H1 (cell line): ENCODE results near the gene SCN3A. TPM values are rescaled to one million over a fixed set of nuclear protein-coding genes. Genes with fewer than 3 reads are reported as not detected.

Source experiments
- CTCF ChIA-PET: fragments of 300-600 bp; sonication (Branson Sonifier 250); formaldehyde crosslinking; loops from one replicate; lab custom pipeline; 2021; ENCODE audit not compliant: partially characterized antibody; lab: Charles Lee
- POLR2A ChIA-PET: fragments of 300-600 bp; sonication (Branson Sonifier 250); formaldehyde crosslinking; loops from one replicate; lab custom pipeline; 2021; ENCODE audit warnings: inconsistent platforms; ENCODE audit not compliant: partially characterized antibody; lab: Charles Lee
- DNase-seq, 2 experiments: peaks; one replicate each; pipeline versions ENCODE4 v3.0.0 to v3.0.0-alpha.2; 2010 to 2022; ENCODE audit warnings: low spot score in 2 of 2, low read depth in 1 of 2, mixed read lengths in 1 of 2
- FAIRE-seq: peaks from 2 replicates; lab custom pipeline; 2011; peaks lifted over from hg19 to GRCh38; lab: Jason Lieb, UNC
- H2AFZ ChIP-seq: 2 replicates; pipeline ENCODE4 v1.8.1; 2012; ENCODE audit warnings: low read length, inconsistent platforms
- H2AK5ac ChIP-seq: 2 replicates; pipeline ENCODE4 v1.6.1; 2013; ENCODE audit warnings: low read depth, low read length
- H2BK120ac ChIP-seq: replicated peaks from 2 replicates; pipeline ENCODE3; 2013; ENCODE audit warnings: low read depth, low read length, inconsistent platforms
- H2BK12ac ChIP-seq: 2 replicates; pipeline ENCODE4 v1.6.1; 2013; ENCODE audit warnings: low read depth, low read length
- H2BK15ac ChIP-seq: 2 replicates; pipeline ENCODE4 v1.6.1; 2013; ENCODE audit warnings: low read length
- H2BK20ac ChIP-seq: 2 replicates; pipeline ENCODE4 v1.6.1; 2013; ENCODE audit warnings: low read length
- H2BK5ac ChIP-seq: 2 replicates; pipeline ENCODE4 v1.6.1; 2013; ENCODE audit warnings: low read depth, low read length
- H3K14ac ChIP-seq: 2 replicates; pipeline ENCODE4 v1.6.1; 2013; ENCODE audit warnings: inconsistent platforms; ENCODE audit not compliant: insufficient read length
- H3K18ac ChIP-seq: 2 replicates; pipeline ENCODE4 v1.6.1; 2013; ENCODE audit warnings: low read length; ENCODE audit errors: extremely low read depth
- H3K23ac ChIP-seq: 2 replicates; pipeline ENCODE4 v1.6.1; 2013; ENCODE audit warnings: inconsistent platforms; ENCODE audit not compliant: insufficient read length
- H3K23me2 ChIP-seq: 2 replicates; pipeline ENCODE4 v1.6.1; 2013; ENCODE audit warnings: low read depth, low read length
- H3K27ac ChIP-seq: 2 replicates; pipeline ENCODE4 v1.6.1; 2011; ENCODE audit warnings: low read depth, low read length, inconsistent platforms
- H3K27me3 ChIP-seq, 4 experiments: replicated peaks in 1 of 4; 1 replicate in 1 of 4; 2 replicates in 3 of 4; pipeline versions ENCODE4 v1.6.1 to v1.8.1; 2011 to 2013; ENCODE audit warnings: low read length in 3 of 4, mild to moderate bottlenecking in 3 of 4, inconsistent platforms in 2 of 4, mixed read lengths in 2 of 4, moderate library complexity in 1 of 4; ENCODE audit not compliant: control insufficient read depth in 3 of 4, insufficient read depth in 3 of 4; ENCODE audit errors: extremely low read depth in 1 of 4
- H3K36me3 ChIP-seq, 4 experiments: 2 replicates each; pipeline versions ENCODE4 v1.6.1 to v1.8.1; 2011 to 2013; ENCODE audit warnings: mild to moderate bottlenecking in 4 of 4, low read length in 3 of 4, moderate library complexity in 2 of 4, control low read depth in 1 of 4, inconsistent platforms in 1 of 4; ENCODE audit not compliant: insufficient read depth in 4 of 4, control insufficient read depth in 2 of 4
- H3K4ac ChIP-seq: replicated peaks from 2 replicates; pipeline ENCODE3; 2013; ENCODE audit warnings: low read length, low read depth, mixed read lengths, inconsistent platforms; ENCODE audit not compliant: insufficient read length
- H3K4me1 ChIP-seq, 4 experiments: replicated peaks in 1 of 4; 1 replicate in 1 of 4; 2 replicates in 3 of 4; pipeline versions ENCODE4 v1.6.1 to v1.8.1; 2011 to 2013; ENCODE audit warnings: low read length in 3 of 4, inconsistent platforms in 2 of 4, mixed read lengths in 1 of 4; ENCODE audit not compliant: insufficient read depth in 4 of 4, control insufficient read depth in 3 of 4
- H3K4me2 ChIP-seq, 2 experiments: 2 replicates each; pipeline versions ENCODE4 v1.6.1 to v1.8.1; 2011 to 2013; ENCODE audit warnings: low read depth in 2 of 2, low read length in 2 of 2, control low read depth in 1 of 2, inconsistent platforms in 1 of 2, mild to moderate bottlenecking in 1 of 2; ENCODE audit not compliant: insufficient read depth in 1 of 2
- H3K4me3 ChIP-seq, 4 experiments: fragments of 200-600, 300-600 bp in 1 of 4; sonication (generic), shearing (Covaris generic), sonication (Bioruptor Twin) in 1 of 4; 2 replicates each; pipeline versions ENCODE4 v1.5.1 to v1.8.1; 2011 to 2016; ENCODE audit warnings: low read length in 4 of 4, low read depth in 3 of 4, control low read depth in 2 of 4, inconsistent platforms in 2 of 4, mild to moderate bottlenecking in 2 of 4, mixed read lengths in 1 of 4, moderate library complexity in 1 of 4; ENCODE audit not compliant: insufficient read depth in 2 of 4; ENCODE audit errors: extremely low read depth in 1 of 4
- H3K56ac ChIP-seq: replicated peaks from 2 replicates; pipeline ENCODE3; 2013; ENCODE audit warnings: low read depth, mild to moderate bottlenecking, mixed read lengths, low read length, inconsistent platforms; ENCODE audit not compliant: insufficient read length
- H3K79me1 ChIP-seq: 2 replicates; pipeline ENCODE4 v1.6.1; 2013; ENCODE audit warnings: low read depth, low read length, control low read depth
- H3K79me2 ChIP-seq, 2 experiments: 2 replicates each; pipeline versions ENCODE4 v1.6.1 to v1.8.1; 2012 to 2013; ENCODE audit warnings: low read length in 2 of 2, mild to moderate bottlenecking in 2 of 2, inconsistent platforms in 1 of 2; ENCODE audit not compliant: insufficient read depth in 2 of 2, control insufficient read depth in 1 of 2
- H3K9ac ChIP-seq, 4 experiments: replicated peaks in 1 of 4; 1 replicate in 1 of 4; 2 replicates in 3 of 4; pipeline versions ENCODE4 v1.6.1 to v1.8.1; 2011 to 2013; ENCODE audit warnings: low read depth in 3 of 4, low read length in 3 of 4, control low read depth in 2 of 4, mild to moderate bottlenecking in 2 of 4, moderate library complexity in 2 of 4, inconsistent platforms in 1 of 4; ENCODE audit errors: extremely low read depth in 1 of 4
- H3K9me3 ChIP-seq, 2 experiments: 2 replicates each; pipeline versions ENCODE4 v1.6.1 to v1.8.1; 2012 to 2013; ENCODE audit warnings: mild to moderate bottlenecking in 2 of 2, moderate library complexity in 2 of 2, control low read depth in 1 of 2, inconsistent platforms in 1 of 2, low read depth in 1 of 2, low read length in 1 of 2, mixed read lengths in 1 of 2; ENCODE audit not compliant: insufficient read depth in 2 of 2
- H4K20me1 ChIP-seq, 2 experiments: replicated peaks in 1 of 2; 2 replicates each; pipeline versions ENCODE3 to v1.8.1; 2011 to 2013; ENCODE audit warnings: inconsistent platforms in 2 of 2, low read length in 2 of 2, mild to moderate bottlenecking in 1 of 2; ENCODE audit not compliant: insufficient read depth in 2 of 2, control insufficient read depth in 1 of 2
- H4K5ac ChIP-seq: 2 replicates; pipeline ENCODE4 v1.6.1; 2013; ENCODE audit warnings: low read length, low read depth, mixed read lengths, inconsistent platforms; ENCODE audit not compliant: insufficient read length
- H4K8ac ChIP-seq: 2 replicates; pipeline ENCODE4 v1.8.0; 2013; ENCODE audit warnings: mild to moderate bottlenecking, moderate library complexity, low read length, inconsistent platforms; ENCODE audit not compliant: insufficient read depth; ENCODE audit errors: extremely low read depth
- H4K91ac ChIP-seq: replicated peaks from 2 replicates; pipeline ENCODE3; 2013; ENCODE audit warnings: low read length, mixed read lengths, inconsistent platforms; ENCODE audit not compliant: insufficient read length
- MAFK ChIP-seq: IDR thresholded peaks from 2 replicates; pipeline ENCODE4 v1.6.1; 2012; ENCODE audit warnings: low read depth, mild to moderate bottlenecking, improper control_type of control experiment, low read length
- MAX ChIP-seq: IDR thresholded peaks from 2 replicates; pipeline ENCODE4 v1.6.1; 2012; ENCODE audit warnings: inconsistent platforms
- TAF1 ChIP-seq: IDR thresholded peaks from 2 replicates; pipeline ENCODE4 v1.6.1; 2011; ENCODE audit warnings: mild to moderate bottlenecking, low read depth, low read length
- WGBS, 2 experiments: shearing (Covaris generic) in 1 of 2; methylation state at CpG; one replicate each; pipeline versions ENCODE4 v1.1.6 to v1.1.7; 2013 to 2015; ENCODE audit warnings: low lambda C conversion rate in 2 of 2, mixed read lengths in 2 of 2, inconsistent platforms in 1 of 2, low coverage in 1 of 2, missing lambda C conversion rate in 1 of 2; ENCODE audit not compliant: insufficient replicate concordance in 2 of 2, insufficient coverage in 1 of 2, insufficient read length in 1 of 2; ENCODE audit errors: extremely low coverage in 1 of 2, missing lambda C conversion rate in 1 of 2; 5-methylcytosine and 5-hydroxymethylcytosine counted together
- polyA plus RNA-seq, 7 experiments: library from polyadenylated mRNA; depleted of rRNA in 3 of 7; stranded (reverse) in 5 of 7; unstranded in 2 of 7; fragments of >200 nt in 5 of 7; fragments of 200-250 nt in 2 of 7; gene quantifications; 1 replicate in 5 of 7; 2 replicates in 1 of 7; 4 replicates in 1 of 7; pipeline versions ENCODE4 v1.2.1 to v1.2.3, GENCODE V29; 2011 to 2013; ENCODE audit warnings: missing spikeins in 2 of 7, mixed read lengths in 2 of 7
- total RNA-seq: library from RNA; stranded (reverse); fragmentation: NEBNext Ultra II Directional; extraction: Animal tissue kit (Norgen Biotek cat#: 25700); gene quantifications from 2 replicates; pipeline ENCODE4 v1.2.1, GENCODE V29; 2021

The SCN3A gene
- total and polyA plus RNA-seq, 2 of the 8 experiments (the other 6 are each of a cell fraction or from before 2014, with no cell fraction given): 0.02 TPM; not detected in 1

- POLR2A ChIA-PET: no interaction called here
- no peak overlapping the region for H4K5ac ChIP-seq
- no peak for DNase-seq
Measured at GRCh38 chr2:165163761-165164160, 40.1 kb downstream of the SCN3A start.

More at GRCh38 chr2:165163761-165164160, 40.1 kb downstream of the SCN3A start:
- no peak overlapping the region for H3K4me2 ChIP-seq
- 93% methylated on average over 2 of the region's 2 CpGs; no CpG with 5 or more reads in 1 of the 2 experiments for WGBS, 2 experiments
- H3K4ac ChIP-seq: no peak overlapping the region
- H3K14ac ChIP-seq: no peak overlapping the region
- FAIRE-seq: no peak
- H3K18ac ChIP-seq: no peak overlapping the region
- no peak overlapping the region for H2BK120ac ChIP-seq
- no peak overlapping the region for H2BK15ac ChIP-seq
- no peak overlapping the region for H2BK20ac ChIP-seq
- no peak overlapping the region for H4K8ac ChIP-seq
- no peak overlapping the region for H3K23ac ChIP-seq
- no peaks in the 10 kb centered on the region for H3K79me2 ChIP-seq
- no peak overlapping the region for H3K56ac ChIP-seq
- no peaks in the 10 kb centered on the region for H3K23me2 ChIP-seq
- H3K9me3 ChIP-seq: no peaks in the 10 kb centered on the region
- H2AK5ac ChIP-seq: no peak overlapping the region
- H2BK5ac ChIP-seq: no peak overlapping the region
- H3K79me1 ChIP-seq: no peaks in the 10 kb centered on the region
- no peaks in the 10 kb centered on the region for H3K4me1 ChIP-seq
- H3K4me3 ChIP-seq: no peak overlapping the region
- H3K36me3 ChIP-seq: no peaks in the 10 kb centered on the region
- CTCF ChIA-PET: interaction anchor here (1.0 kb wide), 1 partner anchor 147 kb away, joined by 3 read pairs; no protein-coding TSS in a partner anchor
- H2BK12ac ChIP-seq: no peak overlapping the region
- no peak overlapping the region for H2AFZ ChIP-seq
- no peaks in the 10 kb centered on the region for H4K20me1 ChIP-seq
- no peaks in the 10 kb centered on the region for H3K27me3 ChIP-seq
- H3K9ac ChIP-seq: no peak overlapping the region
- H3K27ac ChIP-seq: no peak overlapping the region
- H4K91ac ChIP-seq: no peak overlapping the region
- TF ChIP-seq MAX (no peak), MAFK (no peak), TAF1 (no peak)
